Measurements from ENCODE around the gene ZNF528.

The ZNF528 gene

GRCh38 chr19:52397310-52398080 lies at the start of gene ZNF528:
ZNF528 (plus strand) TSS chr19:52397849; CDS start chr19:52402014, 4,165 bp downstream.
- H3K9me3 Mint-ChIP-seq = peaks cover 31% of the 10 kb centered on the region
- no peak for TF ChIP-seq CTCF (IDR thresholded peaks at IDR 0.05; ENCODE audit: unreplicated experiment in 3 of 3)
- H3K4me3 Mint-ChIP-seq = peak within 1 kb of the TSS in 1 of 3 experiments; percentile 40
- H3K27ac Mint-ChIP-seq = no peak within 1 kb of the TSS
- no peaks in the 10 kb centered on the region for H3K4me1 Mint-ChIP-seq
- peaks cover 24% of the 10 kb centered on the region for H3K36me3 Mint-ChIP-seq (ENCODE audit: low read depth)
- no peaks in the 10 kb centered on the region for H3K27me3 Mint-ChIP-seq (ENCODE audit: low read depth)

DNA sequence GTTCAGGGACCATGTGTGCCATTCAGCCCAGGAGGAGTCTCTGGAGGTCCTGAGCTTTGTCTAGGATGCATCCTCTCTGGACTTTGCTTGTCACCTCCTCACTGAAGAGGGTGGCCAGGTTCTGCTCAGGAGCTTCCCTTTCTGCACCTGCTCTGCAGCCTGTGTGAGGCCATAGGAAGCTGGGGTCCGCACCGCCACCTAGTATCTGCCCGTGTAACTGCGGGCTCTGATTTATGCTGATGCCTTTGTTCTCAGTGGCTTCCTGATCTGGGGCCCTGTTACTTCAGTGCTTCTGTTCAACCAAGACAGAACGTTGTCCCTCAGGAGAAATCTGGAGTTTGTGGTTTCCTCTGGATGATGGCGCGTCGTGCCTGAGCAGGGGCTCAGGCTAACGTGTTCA lies 46.1 kb upstream of the ZNF528 start:
- peaks cover 24% of the 10 kb centered on the region for H3K9me3 Mint-ChIP-seq
- no peak overlapping the region for H3K4me3 Mint-ChIP-seq
- no peaks in the 10 kb centered on the region for H3K4me1 Mint-ChIP-seq
- no peaks in the 10 kb centered on the region for H3K27me3 Mint-ChIP-seq (ENCODE audit: low read depth)
- peaks cover 95% of the 10 kb centered on the region for H3K36me3 Mint-ChIP-seq (ENCODE audit: low read depth)
- no peak for TF ChIP-seq CTCF (IDR thresholded peaks at IDR 0.05; ENCODE audit: unreplicated experiment in 3 of 3)
- no peak overlapping the region for H3K27ac Mint-ChIP-seq

DNA sequence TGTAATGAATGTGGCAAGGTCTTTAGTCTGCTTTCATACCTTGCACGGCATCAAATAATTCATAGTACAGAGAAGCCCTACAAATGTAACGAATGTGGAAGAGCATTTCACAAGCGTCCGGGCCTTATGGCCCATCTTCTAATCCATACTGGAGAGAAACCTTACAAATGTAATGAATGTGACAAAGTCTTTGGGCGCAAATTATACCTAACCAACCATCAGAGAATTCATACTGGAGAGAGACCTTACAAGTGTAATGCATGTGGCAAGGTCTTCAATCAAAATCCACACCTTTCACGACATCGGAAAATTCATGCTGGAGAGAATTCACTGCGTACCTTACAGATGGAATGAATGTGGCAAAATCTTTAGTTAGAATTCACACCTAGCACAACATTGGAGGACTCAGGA lies 31.2 kb upstream of the ZNF528 start:
- H3K27ac Mint-ChIP-seq = no peak overlapping the region
- H3K36me3 Mint-ChIP-seq (ENCODE audit: low read depth) = peaks cover 92% of the 10 kb centered on the region
- H3K27me3 Mint-ChIP-seq (ENCODE audit: low read depth) = no peaks in the 10 kb centered on the region
- H3K4me3 Mint-ChIP-seq = no peak overlapping the region
- TF ChIP-seq CTCF (IDR thresholded peaks at IDR 0.05; ENCODE audit: unreplicated experiment in 3 of 3) = no peak
- no peaks in the 10 kb centered on the region for H3K4me1 Mint-ChIP-seq
- peaks cover 68% of the 10 kb centered on the region for H3K9me3 Mint-ChIP-seq

- H3K27ac Mint-ChIP-seq = no peak within 1 kb of the TSS
- H3K9me3 Mint-ChIP-seq = peaks cover 58% of the 10 kb centered on the region
- H3K36me3 Mint-ChIP-seq (ENCODE audit: low read depth) = peaks cover 83% of the 10 kb centered on the region
- H3K4me3 Mint-ChIP-seq = peak within 1 kb of the TSS in 2 of 3 experiments; percentile 32 to 39
- H3K4me1 Mint-ChIP-seq = no peaks in the 10 kb centered on the region
- TF ChIP-seq CTCF (IDR thresholded peaks at IDR 0.05; ENCODE audit: unreplicated experiment in 3 of 3) = no peak
- no peaks in the 10 kb centered on the region for H3K27me3 Mint-ChIP-seq (ENCODE audit: low read depth)
These were observed 27.9 kb upstream of the ZNF528 start, which contains the start of gene ZNF880 for GRCh38 chr19:52369559-52370340. ZNF880 (plus strand) TSS chr19:52369923; CDS start chr19:52369966, 43 bp downstream.

GRCh38 chr19:52370341-52370710 lies 27.3 kb upstream of the ZNF528 start:
- H3K9me3 Mint-ChIP-seq = peaks cover 57% of the 10 kb centered on the region
- no peaks in the 10 kb centered on the region for H3K4me1 Mint-ChIP-seq

More at GRCh38 chr19:52370341-52370710, 27.3 kb upstream of the ZNF528 start:
- H3K4me3 Mint-ChIP-seq = no peak overlapping the region
- H3K27me3 Mint-ChIP-seq (ENCODE audit: low read depth) = no peaks in the 10 kb centered on the region
- no peak overlapping the region for H3K27ac Mint-ChIP-seq
- peaks cover 83% of the 10 kb centered on the region for H3K36me3 Mint-ChIP-seq (ENCODE audit: low read depth)
- no peak for TF ChIP-seq CTCF (IDR thresholded peaks at IDR 0.05; ENCODE audit: unreplicated experiment in 3 of 3)

Measured in nephron (organoid).